OCI-LY3 (cell line): ENCODE results near the gene VPS13A.

ENCODE experiments used
- EZH2phosphoT487 ChIP-seq: fragments of 200-600 bp; shearing (Covaris generic); IDR thresholded peaks from 2 replicates; pipeline ENCODE4 v1.6.1; 2018; ENCODE audit warnings: antibody characterized with exemption, mixed run types, low read depth
- TF ChIP-seq, protein P1 (sequence below): fragments of 200-600, 300-600 bp; sonication (generic); IDR thresholded peaks from 2 replicates; pipeline ENCODE4 v1.5.1; 2014; ENCODE audit warnings: antibody characterized with exemption, low read length, low read depth

DNA sequence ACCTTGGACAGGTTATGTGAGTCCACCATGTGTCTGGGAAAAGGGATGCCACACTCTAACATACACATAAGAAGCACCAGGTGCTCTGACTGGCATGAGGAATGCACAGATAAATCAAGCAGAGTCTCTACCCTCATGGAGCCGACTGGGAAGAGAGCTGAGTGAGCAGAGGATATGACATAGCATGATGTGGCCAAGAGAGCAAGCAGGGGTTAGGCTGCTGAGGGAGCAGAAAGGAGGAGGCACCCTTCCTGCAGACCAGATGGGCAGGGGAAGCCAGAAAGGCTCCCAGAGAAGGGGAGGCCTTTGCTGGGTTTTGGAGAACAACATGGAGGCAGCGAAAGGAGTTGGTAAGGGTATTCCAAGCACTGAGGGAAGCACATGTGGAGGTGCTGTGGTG is 247.7 kb downstream of the VPS13A start:
- TF ChIP-seq, protein P1, sequence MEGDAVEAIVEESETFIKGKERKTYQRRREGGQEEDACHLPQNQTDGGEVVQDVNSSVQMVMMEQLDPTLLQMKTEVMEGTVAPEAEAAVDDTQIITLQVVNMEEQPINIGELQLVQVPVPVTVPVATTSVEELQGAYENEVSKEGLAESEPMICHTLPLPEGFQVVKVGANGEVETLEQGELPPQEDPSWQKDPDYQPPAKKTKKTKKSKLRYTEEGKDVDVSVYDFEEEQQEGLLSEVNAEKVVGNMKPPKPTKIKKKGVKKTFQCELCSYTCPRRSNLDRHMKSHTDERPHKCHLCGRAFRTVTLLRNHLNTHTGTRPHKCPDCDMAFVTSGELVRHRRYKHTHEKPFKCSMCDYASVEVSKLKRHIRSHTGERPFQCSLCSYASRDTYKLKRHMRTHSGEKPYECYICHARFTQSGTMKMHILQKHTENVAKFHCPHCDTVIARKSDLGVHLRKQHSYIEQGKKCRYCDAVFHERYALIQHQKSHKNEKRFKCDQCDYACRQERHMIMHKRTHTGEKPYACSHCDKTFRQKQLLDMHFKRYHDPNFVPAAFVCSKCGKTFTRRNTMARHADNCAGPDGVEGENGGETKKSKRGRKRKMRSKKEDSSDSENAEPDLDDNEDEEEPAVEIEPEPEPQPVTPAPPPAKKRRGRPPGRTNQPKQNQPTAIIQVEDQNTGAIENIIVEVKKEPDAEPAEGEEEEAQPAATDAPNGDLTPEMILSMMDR = no peak
- TF ChIP-seq EZH2phosphoT487 = no peak
